LHCN-M2 (cell line): ENCODE results near the gene STXBP6. TPM values are rescaled to one million over a fixed set of nuclear protein-coding genes. Genes with fewer than 3 reads are reported as not detected.
"Not testable (repeated sequence)": the region's sequence is repeated elsewhere in the genome, so short reads cannot be mapped to it uniquely, and the experiment has no call there.

Experiments
- DNase-seq: peaks from one replicate; pipeline ENCODE4 v3.0.0-alpha.2; 2012; ENCODE audit warnings: low read depth
- total RNA-seq: library from RNA; depleted of rRNA; stranded (reverse); fragments of >200 nt; gene quantifications from 2 replicates; pipeline ENCODE4 v1.2.3, GENCODE V29; 2014

STXBP6 gene
- total RNA-seq, 1 experiment from 2014 or later = 40.2 TPM

DNA sequence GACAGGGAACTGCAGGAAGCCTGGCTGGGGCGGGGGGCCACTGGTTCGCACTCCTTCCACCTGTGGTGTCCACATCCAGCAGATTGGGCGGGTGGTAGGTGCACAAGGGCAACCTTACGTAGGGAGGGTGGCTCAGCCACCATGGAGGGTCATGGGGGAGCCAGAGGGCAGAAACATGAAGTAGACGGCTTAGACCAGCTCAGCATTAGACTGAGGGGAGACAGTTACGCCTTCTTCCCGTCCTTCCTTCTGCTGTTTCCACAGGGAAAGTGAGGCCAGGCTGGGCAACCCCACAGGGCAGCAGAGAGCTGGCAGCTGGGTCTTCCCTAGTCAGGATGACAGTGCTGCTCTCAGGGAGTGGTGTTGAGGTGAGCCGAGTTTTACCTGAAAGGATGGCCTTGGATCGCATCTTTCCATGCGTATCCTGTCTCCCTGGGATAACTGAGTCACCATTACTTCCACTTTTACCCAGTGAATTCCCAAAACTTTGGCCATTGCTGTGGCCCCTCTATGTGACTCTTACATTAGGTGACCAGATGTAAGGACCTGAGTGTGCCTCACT is 245.9 kb downstream of the STXBP6 start:
- no peak for DNase-seq

DNA sequence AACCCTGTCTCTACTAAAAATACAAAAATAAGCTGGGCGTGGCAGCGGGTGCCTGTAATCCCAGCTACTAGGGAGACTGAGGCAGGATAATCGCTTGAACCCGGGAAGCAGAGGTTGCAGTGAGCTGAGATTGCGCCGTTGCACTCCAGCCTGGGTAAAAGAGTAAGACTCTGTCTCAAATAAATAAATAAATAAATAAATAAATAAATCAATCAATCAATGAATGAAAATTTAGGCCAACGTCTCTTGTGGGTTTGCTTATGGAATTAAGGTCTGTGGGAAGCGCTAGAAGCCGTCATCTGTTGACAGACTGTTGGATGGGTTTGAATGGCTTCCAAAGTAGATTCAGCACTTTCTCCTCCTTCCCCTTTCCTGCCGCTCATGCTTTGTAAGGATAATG is 246.5 kb downstream of the STXBP6 start:
- DNase-seq = not testable (repeated sequence)

DNA sequence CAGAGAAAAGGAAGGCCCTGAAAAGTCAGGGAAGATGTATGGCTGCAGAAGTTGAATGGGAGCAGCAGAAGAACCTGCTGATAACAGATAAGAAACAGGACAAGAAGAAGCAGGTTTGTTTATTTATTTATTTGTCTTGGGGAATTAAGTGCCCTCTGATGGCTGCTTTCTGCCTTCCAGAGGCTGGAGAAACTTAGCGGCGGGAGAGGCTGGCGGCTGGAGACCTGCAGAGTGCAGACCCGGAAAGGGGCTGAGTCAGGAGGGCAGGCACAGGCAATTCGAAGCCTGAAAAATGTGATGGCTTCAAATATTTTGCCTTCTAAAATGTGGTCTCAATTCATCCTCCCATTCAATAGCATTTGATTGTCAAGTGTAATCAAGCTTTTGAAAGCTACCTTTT is 247.7 kb downstream of the STXBP6 start:
- DNase-seq = no peak

DNA sequence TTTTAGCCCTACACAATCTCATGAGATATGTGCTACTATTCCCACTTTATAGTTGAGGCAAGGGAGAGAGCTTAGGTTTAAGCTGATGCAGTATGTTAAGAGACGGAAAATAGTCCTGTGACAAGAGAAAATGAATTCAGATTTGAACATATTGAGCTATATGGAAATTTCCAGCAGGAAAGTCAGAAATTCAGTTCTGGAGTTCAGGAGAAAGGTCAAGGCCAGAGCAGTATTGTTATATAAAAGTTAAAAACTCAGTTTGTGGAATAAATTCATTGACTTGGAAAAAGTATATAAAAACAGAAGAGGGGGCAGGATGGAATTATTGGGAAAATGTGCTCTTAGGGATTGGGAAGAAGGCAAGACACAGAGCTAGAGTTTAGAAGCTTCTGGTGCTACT is 248.9 kb downstream of the STXBP6 start:
- no peak for DNase-seq

DNA sequence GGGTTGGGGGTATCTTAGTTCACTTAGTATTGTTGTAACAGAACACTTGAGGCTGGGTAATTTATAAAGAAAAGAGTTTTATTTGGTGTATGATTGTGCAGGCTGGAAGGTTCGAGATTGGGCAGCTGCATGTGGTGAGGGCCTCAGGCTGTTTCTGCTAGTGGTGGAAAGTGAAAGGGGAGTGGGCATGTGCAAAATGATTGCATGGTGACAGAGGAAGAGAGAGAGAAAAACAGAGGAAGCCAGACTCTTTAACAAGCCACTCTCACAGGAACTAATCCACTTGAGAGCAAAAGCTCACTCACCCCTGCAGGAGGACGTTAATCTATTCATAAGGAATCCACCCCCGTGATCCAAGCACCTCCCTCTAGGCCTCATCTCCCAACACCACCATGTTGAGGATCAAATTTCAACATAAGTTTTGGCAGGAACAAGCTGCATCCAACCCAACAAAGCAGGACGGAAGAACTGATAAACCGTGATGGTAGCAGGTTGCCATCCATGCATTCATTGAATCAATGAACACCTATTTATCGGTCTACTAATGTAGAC is 251.0 kb downstream of the STXBP6 start:
- DNase-seq = no peak

DNA sequence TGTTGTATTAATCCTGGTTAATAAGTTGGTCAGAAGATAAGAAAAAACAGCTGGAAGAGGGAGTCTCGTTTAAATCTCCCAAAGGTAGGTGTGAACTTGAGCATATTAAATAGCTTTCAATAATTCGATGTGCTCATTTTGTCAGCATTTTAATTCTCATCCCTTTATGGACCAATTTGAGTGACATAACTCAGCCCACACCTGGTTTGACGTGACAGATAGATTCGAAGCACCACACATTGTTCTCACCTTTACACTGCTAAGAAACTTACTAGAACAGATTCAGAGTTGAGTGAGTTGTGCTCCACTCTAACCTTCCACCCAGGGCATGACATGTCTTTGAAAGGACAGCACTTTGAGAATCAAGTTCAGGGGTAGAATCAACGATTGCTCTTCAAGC is 254.5 kb downstream of the STXBP6 start:
- no peak for DNase-seq

DNA sequence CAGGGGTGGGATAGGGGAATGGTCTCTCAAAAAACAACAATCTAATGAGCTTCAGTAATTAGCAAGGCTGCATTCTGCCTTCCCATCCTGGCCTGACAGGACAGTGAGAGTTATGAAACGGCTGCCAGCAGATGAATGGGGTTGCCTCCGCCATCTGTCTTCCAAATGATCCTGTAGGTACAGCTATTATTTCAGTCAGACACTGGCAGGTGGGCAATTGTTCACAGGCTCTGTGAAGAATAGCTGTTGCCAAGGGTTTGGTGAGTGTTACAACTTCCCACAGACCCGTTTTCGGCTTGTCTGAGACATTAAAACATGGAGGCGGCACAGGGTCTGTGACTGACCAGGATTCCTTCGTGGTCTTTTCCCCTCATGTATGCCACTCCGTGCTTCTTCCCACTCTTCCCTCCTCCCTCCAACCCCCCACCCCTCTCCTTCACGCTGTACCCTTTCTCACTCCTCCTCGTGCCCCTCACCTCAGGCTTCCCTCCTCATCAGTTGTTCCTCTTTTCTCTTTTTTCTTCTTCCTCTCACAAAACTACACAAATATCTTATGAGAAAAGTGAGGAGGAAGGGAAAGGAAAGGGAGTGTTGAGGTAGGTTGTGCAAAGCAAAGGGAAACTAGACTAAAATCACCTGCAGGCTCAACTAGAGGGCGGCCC is 255.2 kb downstream of the STXBP6 start:
- no peak for DNase-seq

DNA sequence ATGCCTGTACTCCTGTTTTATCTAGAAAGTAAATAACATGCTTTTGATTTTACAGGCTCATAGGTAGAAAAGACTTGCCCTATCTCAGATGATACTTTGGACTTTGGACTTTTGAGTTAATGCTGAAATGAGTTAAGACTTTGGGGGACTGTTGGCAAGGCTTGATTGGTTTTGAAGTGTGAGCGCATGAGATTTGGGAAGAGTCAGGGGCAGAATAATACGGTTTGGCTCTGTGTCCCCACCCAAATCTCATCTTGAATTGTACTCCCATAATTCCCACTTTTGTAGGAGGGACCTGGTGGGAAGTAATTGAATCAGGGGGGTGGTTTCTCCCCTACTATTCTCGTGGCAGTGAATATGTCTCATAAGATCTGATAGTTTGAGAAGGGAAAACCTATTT is 259.8 kb downstream of the STXBP6 start:
- DNase-seq = no peak

DNA sequence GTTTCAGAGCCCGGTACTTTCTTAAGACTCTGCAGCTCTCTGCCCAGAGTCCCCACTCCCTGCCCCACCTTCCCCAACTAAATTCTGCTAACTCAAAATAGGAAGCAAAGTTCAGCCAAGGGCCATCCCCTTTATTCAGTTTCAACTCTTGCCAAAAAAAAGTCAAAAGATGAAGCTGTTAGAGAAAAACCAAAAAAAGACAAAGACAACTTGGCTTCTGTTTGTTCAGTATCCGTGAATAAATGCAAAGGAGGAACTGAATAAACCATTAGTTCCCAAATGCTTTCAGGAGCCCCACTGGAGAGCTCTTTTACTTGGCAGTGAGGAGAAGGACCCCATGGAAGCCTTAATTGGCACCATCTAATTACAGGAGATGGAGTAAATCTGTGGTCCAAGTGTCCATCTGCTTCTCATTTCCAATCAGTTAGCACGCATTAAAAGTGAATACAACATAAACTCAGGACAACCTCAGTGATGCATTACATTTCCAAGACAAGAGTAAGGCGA is 260.5 kb downstream of the STXBP6 start:
- DNase-seq = no peak

DNA sequence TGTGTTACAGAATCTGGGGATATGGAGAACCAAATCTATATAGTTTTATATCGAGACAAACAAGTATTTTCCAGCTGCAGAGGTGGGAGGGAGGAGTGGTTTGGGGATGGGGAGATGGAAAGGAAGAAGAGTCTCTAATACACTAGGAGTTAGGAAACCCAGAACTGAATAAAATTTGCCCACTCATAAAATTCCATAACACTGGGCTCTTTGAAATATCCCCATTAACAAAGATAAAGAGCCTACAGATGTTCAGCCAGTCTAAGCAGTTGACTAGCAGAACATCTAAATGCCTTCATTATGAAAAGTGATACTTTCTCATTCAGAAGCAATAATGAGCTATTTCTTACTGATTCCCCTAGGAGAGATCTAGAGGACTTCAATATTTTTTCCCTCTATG is 264.2 kb downstream of the STXBP6 start:
- DNase-seq = no peak

DNA sequence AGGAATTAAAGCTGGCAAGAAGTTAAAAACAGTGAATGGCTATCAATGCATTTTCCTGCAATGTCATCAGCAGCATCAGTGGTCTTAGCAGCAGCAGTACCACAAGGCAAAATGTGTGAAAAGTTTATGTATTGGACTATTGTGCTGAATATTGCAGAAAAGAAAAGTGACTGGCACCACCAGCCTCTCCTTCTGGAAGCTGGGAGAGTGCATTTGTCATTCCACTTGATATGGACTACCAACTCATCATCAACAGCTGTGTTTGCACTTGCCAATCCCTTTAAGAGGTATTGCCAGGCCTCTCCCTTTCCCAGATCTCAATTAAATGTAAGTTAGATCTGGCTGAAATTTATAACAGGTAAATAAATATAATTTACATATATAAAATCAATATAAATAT is 265.0 kb downstream of the STXBP6 start:
- DNase-seq = no peak

DNA sequence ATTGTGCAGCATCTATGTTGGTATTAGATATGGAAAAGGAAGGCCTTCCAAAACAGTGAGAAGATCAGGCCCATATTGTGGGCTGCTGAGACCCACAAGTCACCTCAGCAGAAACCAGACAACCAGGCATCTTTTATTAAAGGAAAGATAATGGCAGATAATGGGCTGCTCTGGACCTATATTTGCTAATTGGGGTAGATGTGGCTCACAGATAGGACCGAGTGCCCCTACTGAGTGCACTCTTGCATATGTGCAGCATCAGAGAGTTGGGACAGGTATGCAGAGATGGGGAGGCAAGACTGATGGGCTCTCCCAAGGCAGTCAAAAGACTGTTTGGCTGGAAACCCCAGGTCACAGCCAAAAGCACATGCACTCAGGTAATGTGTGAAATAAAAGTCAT is 266.2 kb downstream of the STXBP6 start:
- no peak for DNase-seq

DNA sequence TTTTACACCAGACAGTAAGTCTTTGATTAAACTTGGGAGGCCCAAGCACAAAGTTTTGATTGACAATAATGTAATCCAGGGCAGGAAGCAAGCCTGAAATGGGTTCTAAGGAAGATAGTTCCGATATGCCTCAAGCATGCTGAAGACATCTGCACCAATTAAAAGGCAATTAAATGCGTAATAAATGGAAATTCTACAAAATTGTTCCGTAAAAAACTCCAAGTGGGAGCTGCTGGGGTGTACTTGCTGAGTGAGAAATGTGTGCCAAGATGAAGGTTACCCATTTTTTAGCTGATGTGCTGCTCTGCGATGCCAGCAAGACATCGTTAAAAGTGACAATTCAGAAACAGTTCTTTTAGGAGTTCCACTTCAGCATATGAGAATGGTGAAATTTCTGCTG is 269.7 kb downstream of the STXBP6 start:
- no peak for DNase-seq

DNA sequence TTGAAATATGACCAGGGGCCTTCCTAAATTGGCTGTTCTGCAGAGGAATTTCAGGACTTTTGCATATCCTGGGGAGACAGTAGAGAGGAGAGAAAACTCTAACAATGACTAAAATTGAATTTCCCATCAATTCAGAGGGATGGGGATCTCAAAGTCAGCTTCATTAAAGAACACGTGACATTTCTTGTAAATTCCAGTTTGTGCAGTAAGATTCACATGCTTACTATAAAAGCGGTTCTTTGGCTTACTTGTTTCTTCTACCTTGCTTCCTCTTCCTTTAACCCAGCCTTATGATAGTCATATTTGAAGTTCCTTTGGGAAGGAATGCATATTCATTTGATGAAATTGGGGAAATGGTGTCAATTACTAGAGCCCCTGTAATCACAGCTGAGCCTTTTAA is 272.3 kb downstream of the STXBP6 start:
- no peak for DNase-seq

DNA sequence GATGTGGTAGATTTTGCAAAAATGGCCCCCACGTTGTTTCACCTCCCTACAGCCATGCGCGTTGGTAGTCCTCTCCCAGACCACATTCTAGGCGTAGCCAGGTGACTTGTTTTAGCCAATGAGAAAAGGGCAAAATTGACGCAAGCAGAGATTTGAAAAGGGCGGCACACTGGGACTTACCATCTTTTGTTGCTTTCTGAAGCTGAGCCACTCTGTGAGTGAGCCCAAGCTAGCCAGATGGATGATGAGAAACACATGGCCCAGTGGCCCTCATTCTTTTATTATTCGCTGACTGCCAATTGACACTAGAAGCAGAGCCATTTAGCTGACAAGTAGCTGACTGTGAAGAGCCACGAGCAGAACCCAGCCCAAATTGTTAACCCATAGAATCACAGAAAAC is 274.0 kb downstream of the STXBP6 start:
- DNase-seq = no peak

DNA sequence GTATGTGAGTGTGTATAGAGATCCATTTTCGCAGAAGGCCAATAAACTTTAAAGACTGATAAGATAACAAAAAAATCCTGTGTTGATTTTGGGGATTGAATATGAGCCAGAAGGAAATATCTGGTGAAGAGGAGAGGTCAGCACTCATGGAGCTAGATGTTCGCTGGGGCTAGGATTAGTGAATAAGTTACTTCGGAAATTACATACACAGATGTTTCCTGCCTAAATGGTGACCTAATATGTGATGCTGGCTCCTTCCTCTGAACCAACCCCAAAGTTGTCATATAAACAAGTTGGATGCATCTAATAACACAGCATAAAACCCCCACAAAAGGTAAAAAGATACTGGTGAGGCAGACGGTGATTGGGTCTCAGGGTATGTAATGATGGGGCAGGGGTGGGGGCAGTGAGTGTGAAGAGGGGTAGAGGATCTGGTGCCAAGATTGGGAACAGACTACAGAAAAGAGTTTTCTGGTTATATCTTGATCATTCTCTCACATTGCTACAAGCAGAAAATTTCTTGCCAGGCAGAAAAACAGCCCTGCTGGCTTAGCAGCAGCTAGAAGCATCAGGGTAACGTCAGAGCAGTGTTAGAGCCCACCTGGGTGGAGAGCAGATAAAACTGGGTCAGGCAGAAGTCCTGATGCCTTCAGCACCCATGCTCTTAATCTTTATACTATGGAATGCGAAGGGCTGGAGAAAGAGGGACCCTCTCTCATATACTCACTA is 275.6 kb downstream of the STXBP6 start:
- DNase-seq = no peak

DNA sequence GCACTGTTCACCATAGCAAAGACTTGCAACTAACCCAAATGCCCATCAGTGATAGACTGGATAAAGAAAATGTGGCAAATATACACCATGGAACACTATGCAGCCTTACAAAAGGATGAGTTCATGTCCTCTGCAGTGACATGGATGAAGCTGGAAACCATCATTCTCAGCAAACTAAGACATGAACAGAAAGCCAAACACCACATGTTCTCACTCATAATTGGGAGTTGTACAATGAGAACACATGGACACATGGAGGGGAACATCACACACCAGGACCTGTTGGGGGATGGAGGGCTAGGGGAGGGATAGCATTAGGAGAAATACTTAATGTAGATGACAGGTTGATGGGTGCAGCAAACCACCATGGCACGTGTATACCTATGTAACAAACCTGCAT is 276.4 kb downstream of the STXBP6 start:
- not testable (repeated sequence) for DNase-seq

DNA sequence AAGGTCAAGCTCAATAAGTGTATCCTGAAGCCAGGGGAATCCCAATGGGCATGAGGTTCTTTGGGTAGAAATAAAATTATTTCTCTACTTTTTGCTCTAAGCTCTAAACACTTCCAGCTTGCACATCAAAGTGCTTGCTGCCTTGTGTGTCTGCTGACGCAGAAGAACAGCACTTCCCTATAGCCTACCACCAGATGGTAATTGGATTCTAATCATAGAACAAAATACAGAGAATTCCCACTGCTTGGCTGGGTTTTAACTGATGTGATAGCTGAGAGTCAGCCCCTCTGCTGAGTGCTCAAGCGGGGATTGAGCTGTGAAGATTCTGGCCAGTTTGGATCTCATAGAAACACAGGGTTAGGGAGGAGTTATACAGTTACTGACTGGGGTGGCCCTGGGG is 283.5 kb downstream of the STXBP6 start:
- no peak for DNase-seq

DNA sequence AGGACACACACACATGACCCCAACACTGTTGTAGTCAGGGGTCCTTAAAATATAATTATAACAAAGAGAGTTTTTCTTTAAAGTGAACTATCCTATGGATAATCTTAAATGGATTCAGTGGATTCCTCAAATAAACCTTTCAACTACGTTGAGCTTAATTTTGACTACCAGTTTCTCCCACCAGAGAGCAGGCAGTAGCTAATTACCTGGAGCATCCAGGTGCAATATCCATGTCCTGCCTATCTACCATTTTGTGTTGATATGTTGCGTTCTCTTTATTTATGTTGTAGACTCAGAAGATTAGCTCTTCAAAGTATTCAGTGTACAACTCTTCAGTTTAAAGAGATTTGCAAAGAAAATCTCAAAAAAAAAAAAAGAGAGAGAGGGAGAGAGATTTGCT is 288.8 kb downstream of the STXBP6 start:
- DNase-seq = no peak
